CD4-positive, alpha-beta T cell (primary cell): Measurements from ENCODE around the gene CRYL1. TPM values are rescaled to one million over a fixed set of nuclear protein-coding genes. Genes with fewer than 3 reads are reported as not detected.

Experiments
- ATAC-seq: fragments of 200-7000 bp; cut with Tn5 transposase; one replicate; pipeline ENCODE4 v1.10.0; 2022; ENCODE audit warnings: mild to moderate bottlenecking; ENCODE audit not compliant: poor library complexity
- CTCF ChIA-PET: fragments of 350-600 bp; sonication (Branson Sonifier 250); formaldehyde crosslinking; loops from one replicate; lab custom pipeline; 2021; ENCODE audit warnings: antibody characterized with exemption, inconsistent platforms; lab: Charles Lee
- POLR2A ChIA-PET: fragments of 350-600 bp; sonication (Branson Sonifier 250); formaldehyde crosslinking; loops from one replicate; lab custom pipeline; 2021; ENCODE audit warnings: antibody characterized with exemption, inconsistent platforms; lab: Charles Lee
- DNase-seq, 14 experiments: peaks; one replicate each; pipeline ENCODE4 v3.0.0-alpha.2; 2013 to 2020; ENCODE audit warnings: mixed read lengths in 2 of 14
- H3K27ac ChIP-seq, 2 donors: one replicate each; pipeline versions ENCODE4 v1.5.1 to v1.7.0; 2013; ENCODE audit warnings: low read length in 2 of 2, low read depth in 1 of 2, mild to moderate bottlenecking in 1 of 2
- H3K27me3 ChIP-seq, 2 experiments: 1 replicate in 1 of 2; 2 replicates in 1 of 2; pipeline versions ENCODE4 v1.6.1 to v1.7.0; 2013; ENCODE audit warnings: low read length in 2 of 2, control low read depth in 1 of 2, mild to moderate bottlenecking in 1 of 2, moderate library complexity in 1 of 2; ENCODE audit not compliant: insufficient read depth in 2 of 2, control insufficient read depth in 1 of 2
- H3K36me3 ChIP-seq: one replicate; pipeline ENCODE4 v1.6.1; 2013; ENCODE audit warnings: low read length, control low read depth; ENCODE audit not compliant: insufficient read depth
- H3K4me1 ChIP-seq: one replicate; pipeline ENCODE4 v1.6.1; 2013; ENCODE audit warnings: low read length, control low read depth; ENCODE audit not compliant: insufficient read depth
- H3K4me3 ChIP-seq: one replicate; pipeline ENCODE4 v1.5.1; 2013; ENCODE audit warnings: mild to moderate bottlenecking, low read length, moderate library complexity
- H3K9me3 ChIP-seq, 2 experiments: 1 replicate in 1 of 2; 2 replicates in 1 of 2; pipeline versions ENCODE4 v1.6.1 to v1.7.0; 2013; ENCODE audit warnings: low read length in 2 of 2, mild to moderate bottlenecking in 2 of 2, control low read depth in 1 of 2, moderate library complexity in 1 of 2; ENCODE audit not compliant: control insufficient read depth in 1 of 2, insufficient read depth in 1 of 2
- H3K27ac Mint-ChIP-seq: one replicate; pipeline ENCODE4 v1.8.0; 2020; ENCODE audit warnings: mixed read lengths
- H3K27me3 Mint-ChIP-seq: one replicate; pipeline ENCODE4 v1.8.0; 2021; ENCODE audit warnings: mixed read lengths
- H3K36me3 Mint-ChIP-seq: one replicate; pipeline ENCODE4 v1.8.0; 2021; ENCODE audit warnings: low read depth, mixed read lengths
- H3K4me1 Mint-ChIP-seq: one replicate; pipeline ENCODE4 v1.8.0; 2021; ENCODE audit warnings: low read depth, mixed read lengths
- H3K4me3 Mint-ChIP-seq: one replicate; pipeline ENCODE4 v1.8.0; 2020; ENCODE audit warnings: mild to moderate bottlenecking, mixed read lengths
- H3K9me3 Mint-ChIP-seq: one replicate; pipeline ENCODE4 v1.8.0; 2020; ENCODE audit warnings: mixed read lengths
- CTCF ChIP-seq: fragments of 200-600 bp; IDR thresholded peaks from one replicate; pipeline ENCODE4 v1.8.0; 2022; ENCODE audit warnings: antibody characterized with exemption, mild to moderate bottlenecking
- intact Hi-C, 2 experiments: fragments of 100-400 bp; cut with DNase I in 1 of 2; cut with micrococcal nuclease in 1 of 2; formaldehyde crosslinking; loops; one replicate each; pipeline versions ENCODE4 v1.15.1 to v1.9.0; 2023 to 2025; cut with DNase I, micrococcal nuclease
- total RNA-seq, 174 experiments: library from RNA in 2 of 174; stranded (reverse) in 2 of 174; gene quantifications; one replicate each; pipeline ENCODE4 v1.2.3 and lab custom pipeline; 2021 to 2026

Gene CRYL1
- total RNA-seq, 2 experiments from 2014 or later = 7.9 to 8.0 TPM

DNA sequence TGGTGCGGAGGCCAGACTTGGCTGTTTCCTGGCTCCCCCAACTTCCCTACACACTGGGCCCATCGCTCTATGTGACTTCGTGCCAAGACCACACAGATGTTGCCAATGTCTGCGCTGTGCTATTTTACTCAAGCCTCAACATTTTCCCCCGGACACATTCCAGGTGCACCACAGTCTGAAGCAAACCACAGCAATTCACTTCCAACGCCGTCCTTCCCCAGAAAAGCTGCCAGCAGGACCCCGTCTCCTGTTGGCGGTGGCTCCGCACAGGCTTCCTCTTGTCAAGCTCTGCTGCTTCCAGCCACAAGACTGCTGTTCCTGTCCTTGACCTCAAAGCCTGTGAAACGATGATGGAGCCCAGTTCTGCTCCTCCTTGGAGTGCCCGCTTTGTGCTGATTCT, 100.7 kb downstream of the CRYL1 start:
- peak overlapping the region; percentile 38 for H3K27ac Mint-ChIP-seq
- POLR2A ChIA-PET = interaction anchor here (1.2 kb wide), 1 partner anchor 51 kb away, joined by 5 read pairs; no protein-coding TSS in a partner anchor
- TF ChIP-seq CTCF = no peak

DNA sequence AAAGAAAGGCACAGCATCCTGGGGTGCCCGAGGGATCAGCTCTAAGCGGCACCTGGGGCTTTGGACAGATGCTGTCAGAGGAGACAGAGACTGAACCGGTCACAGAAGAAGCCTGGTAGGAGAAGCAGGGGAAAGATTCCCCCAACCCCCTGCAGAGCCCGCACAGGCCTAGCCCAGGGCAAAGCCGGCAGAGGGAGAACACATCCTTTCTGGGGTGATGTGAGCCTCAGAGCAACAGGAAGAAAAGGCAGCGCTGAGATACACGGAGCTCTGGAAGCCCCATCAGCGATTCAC, 101.2 kb downstream of the CRYL1 start:
- CTCF ChIA-PET = no interaction called here
- no peak for TF ChIP-seq CTCF
- Mint-ChIP-seq H3K9me3 (peaks cover 3% of the 10 kb centered on the region), H3K4me3 (no peak overlapping the region), H3K27ac (no peak overlapping the region), H3K36me3 (peaks cover 17% of the 10 kb centered on the region), H3K27me3 (no peaks in the 10 kb centered on the region), H3K4me1 (peaks cover 20% of the 10 kb centered on the region)
- intact Hi-C loops = no loop called here
- Histone ChIP-seq H3K4me1 (peaks cover 14% of the 10 kb centered on the region), H3K36me3 (peaks cover 2% of the 10 kb centered on the region), H3K9me3 (no peaks in the 10 kb centered on the region), H3K27me3 (no peaks in the 10 kb centered on the region), H3K27ac (no peak overlapping the region), H3K4me3 (no peak overlapping the region)
- no peak for ATAC-seq
- POLR2A ChIA-PET = interaction anchor here (1.2 kb wide), 1 partner anchor 52 kb away, joined by 5 read pairs; no protein-coding TSS in a partner anchor
- DNase-seq = no peak

More for the DNA sequence above, 100.7 kb downstream of the CRYL1 start:
- no peak overlapping the region for H3K4me3 Mint-ChIP-seq
- Histone ChIP-seq H3K36me3 (peaks cover 2% of the 10 kb centered on the region), H3K9me3 (no peaks in the 10 kb centered on the region), H3K27ac (no peak overlapping the region), H3K4me1 (peaks cover 10% of the 10 kb centered on the region), H3K27me3 (no peaks in the 10 kb centered on the region), H3K4me3 (no peak overlapping the region)
- H3K4me1 Mint-ChIP-seq = peaks cover 16% of the 10 kb centered on the region
- H3K36me3 Mint-ChIP-seq = peaks cover 19% of the 10 kb centered on the region
- ATAC-seq (no peak), DNase-seq (no peak)
- CTCF ChIA-PET = no interaction called here
- H3K9me3 Mint-ChIP-seq = no peaks in the 10 kb centered on the region
- H3K27me3 Mint-ChIP-seq = no peaks in the 10 kb centered on the region
- intact Hi-C loops = no loop called here

DNA sequence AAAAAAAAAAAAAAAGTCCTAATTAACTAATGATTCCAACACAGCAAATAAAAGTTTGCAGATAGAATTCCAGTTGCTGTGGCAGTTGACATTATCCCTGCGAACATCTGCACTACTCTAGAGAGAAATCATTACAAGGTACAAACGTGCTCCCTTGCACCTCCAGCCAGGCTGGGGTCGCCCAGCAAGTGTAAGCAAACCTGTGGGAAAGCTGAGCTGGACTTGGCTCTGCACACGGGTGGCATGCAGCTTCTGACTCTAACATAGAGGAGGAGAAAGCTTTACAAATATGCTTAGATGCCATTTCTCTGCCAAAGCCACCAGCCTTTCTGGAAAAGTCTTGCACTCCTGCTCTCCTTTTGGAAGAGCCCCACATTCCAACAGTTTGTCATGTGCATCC, 103.3 kb downstream of the CRYL1 start:
- H3K27ac ChIP-seq = no peak overlapping the region
- intact Hi-C loops = no loop called here
- Mint-ChIP-seq H3K36me3 (peaks cover 22% of the 10 kb centered on the region), H3K9me3 (peaks cover 3% of the 10 kb centered on the region), H3K4me3 (no peak overlapping the region), H3K4me1 (peaks cover 30% of the 10 kb centered on the region), H3K27ac (no peak overlapping the region), H3K27me3 (no peaks in the 10 kb centered on the region)
- TF ChIP-seq CTCF = no peak
- no peaks in the 10 kb centered on the region for H3K27me3 ChIP-seq
- DNase-seq = no peak
- H3K36me3 ChIP-seq = peaks cover 2% of the 10 kb centered on the region
- ATAC-seq = no peak
- no peaks in the 10 kb centered on the region for H3K9me3 ChIP-seq
- no peak overlapping the region for H3K4me3 ChIP-seq
- ChIA-PET CTCF (no interaction called here), POLR2A (no interaction called here)
- H3K4me1 ChIP-seq = peaks cover 22% of the 10 kb centered on the region
